Astrocyte (in vitro differentiated cells and primary cell): Measurements from ENCODE around the gene NUP155.

ENCODE experiments used
- CTCF ChIP-seq: IDR thresholded peaks from 2 replicates; pipeline ENCODE4 v1.5.1; 2011; ENCODE audit warnings: low read depth, mild to moderate bottlenecking, inconsistent platforms, low read length, moderate library complexity; ENCODE audit not compliant: insufficient read depth
- EZH2 ChIP-seq: IDR thresholded peaks from 2 replicates; pipeline ENCODE4 v1.6.1; 2012; ENCODE audit warnings: mild to moderate bottlenecking, low read length, inconsistent platforms; ENCODE audit not compliant: insufficient read depth

- TF ChIP-seq CTCF (no peak), EZH2 (no peak)
These were observed at the start of gene NUP155 for GRCh38 chr5:37370864-37371726.
